ENCODE measurements around the gene CHRNB2. TPM values are rescaled to one million over a fixed set of nuclear protein-coding genes. Genes with fewer than 3 reads are reported as not detected.

Gene CHRNB2
- total RNA-seq, 1 experiment from 2014 or later, result not detected

- DNase-seq (ENCODE audit: extremely low read depth, low read depth), result no peak
Observed at GRCh38 chr1:154577346-154578057, 9.9 kb downstream of the CHRNB2 start.

GRCh38 chr1:154578058-154578418 is 10.5 kb downstream of the CHRNB2 start:
- DNase-seq (ENCODE audit: extremely low read depth, low read depth), result no peak

- DNase-seq (ENCODE audit: extremely low read depth, low read depth), result no peak
Observed at GRCh38 chr1:154579374-154579773, 11.8 kb downstream of the CHRNB2 start.

- no peak for DNase-seq (ENCODE audit: extremely low read depth, low read depth)
Observed at GRCh38 chr1:154581766-154582165, 14.2 kb downstream of the CHRNB2 start.

GRCh38 chr1:154582885-154583284 is 15.3 kb downstream of the CHRNB2 start:
- no peak for DNase-seq (ENCODE audit: extremely low read depth, low read depth)

GRCh38 chr1:154583773-154584172 is 16.2 kb downstream of the CHRNB2 start:
- no peak for DNase-seq (ENCODE audit: extremely low read depth, low read depth)

- DNase-seq (ENCODE audit: extremely low read depth, low read depth), result no peak
Observed at GRCh38 chr1:154584267-154584994, 16.9 kb downstream of the CHRNB2 start.

GRCh38 chr1:154586231-154586630 is 18.7 kb downstream of the CHRNB2 start:
- no peak for DNase-seq (ENCODE audit: extremely low read depth, low read depth)

GRCh38 chr1:154586641-154587040 is 19.1 kb downstream of the CHRNB2 start:
- no peak for DNase-seq (ENCODE audit: extremely low read depth, low read depth)

GRCh38 chr1:154589780-154590179 is 22.2 kb downstream of the CHRNB2 start:
- DNase-seq (ENCODE audit: extremely low read depth, low read depth), result no peak

- DNase-seq (ENCODE audit: extremely low read depth, low read depth), result no peak
Observed at GRCh38 chr1:154590756-154591155, 23.2 kb downstream of the CHRNB2 start.

GRCh38 chr1:154591206-154591605 is 23.6 kb downstream of the CHRNB2 start:
- no peak for DNase-seq (ENCODE audit: extremely low read depth, low read depth)

- DNase-seq (ENCODE audit: extremely low read depth, low read depth), result no peak
Observed at GRCh38 chr1:154593390-154593789, 25.8 kb downstream of the CHRNB2 start.

GRCh38 chr1:154594811-154595210 is 27.2 kb downstream of the CHRNB2 start:
- no peak for DNase-seq (ENCODE audit: extremely low read depth, low read depth)

- DNase-seq (ENCODE audit: extremely low read depth, low read depth), result no peak
Observed at GRCh38 chr1:154595621-154596020, 28.0 kb downstream of the CHRNB2 start.

GRCh38 chr1:154598871-154599635 is 31.5 kb downstream of the CHRNB2 start:
- no peak for DNase-seq (ENCODE audit: extremely low read depth, low read depth)

- DNase-seq (ENCODE audit: extremely low read depth, low read depth), result no peak
Observed at GRCh38 chr1:154599658-154600057, 32.1 kb downstream of the CHRNB2 start.

GRCh38 chr1:154603317-154603716 is 35.7 kb downstream of the CHRNB2 start:
- no peak for DNase-seq (ENCODE audit: extremely low read depth, low read depth)

GRCh38 chr1:154605534-154605933 is 38.0 kb downstream of the CHRNB2 start:
- DNase-seq (ENCODE audit: extremely low read depth, low read depth), result no peak

GRCh38 chr1:154607106-154607608 is 39.6 kb downstream of the CHRNB2 start:
- DNase-seq (ENCODE audit: extremely low read depth, low read depth), result no peak

Data from NCI-H460 (cell line).